NCI-H2196 treated with DMSO at 0.1 percent for 48 hours (cell line): ENCODE measurements around the gene TSPAN4.

ENCODE experiments used
- DNase-seq: peaks from one replicate; lab custom pipeline; 2025; ENCODE audit not compliant: unreplicated experiment; lab: John Stamatoyannopoulos, UW

Gene TSPAN4

GRCh38 chr11:863023-863909 is 20.6 kb downstream of the TSPAN4 start:
- DNase-seq: no peak

- no peak for DNase-seq
Measured at GRCh38 chr11:863910-864827, 21.5 kb downstream of the TSPAN4 start.

GRCh38 chr11:864898-865297 is 22.2 kb downstream of the TSPAN4 start:
- DNase-seq: no peak

GRCh38 chr11:865462-866430 is 23.1 kb downstream of the TSPAN4 start:
- no peak for DNase-seq

GRCh38 chr11:866481-866880 is 23.8 kb downstream of the TSPAN4 start:
- DNase-seq: no peak

- no peak for DNase-seq
Measured at GRCh38 chr11:867856-868358, 25.3 kb downstream of the TSPAN4 start.

GRCh38 chr11:868394-868793 is 25.7 kb downstream of the TSPAN4 start:
- no peak for DNase-seq

GRCh38 chr11:868802-869201 is 26.1 kb downstream of the TSPAN4 start:
- DNase-seq: no peak

- DNase-seq: no peak
Measured at GRCh38 chr11:869399-870126, 26.9 kb downstream of the TSPAN4 start.

GRCh38 chr11:870127-870413 is 27.4 kb downstream of the TSPAN4 start:
- no peak for DNase-seq

- DNase-seq: no peak
Measured at GRCh38 chr11:870418-870817, 27.8 kb downstream of the TSPAN4 start.

GRCh38 chr11:871472-871871 is 28.8 kb downstream of the TSPAN4 start:
- DNase-seq: no peak

GRCh38 chr11:872799-873198 is 30.1 kb downstream of the TSPAN4 start:
- DNase-seq: no peak

GRCh38 chr11:873706-874105 is 31.1 kb downstream of the TSPAN4 start:
- DNase-seq: no peak

- no peak for DNase-seq
Measured at GRCh38 chr11:875203-875602, 32.6 kb downstream of the TSPAN4 start.

- DNase-seq: no peak
Measured at GRCh38 chr11:875769-876301, 33.2 kb downstream of the TSPAN4 start.

- DNase-seq: peak; percentile 63
Measured at GRCh38 chr11:876545-876944, 33.9 kb downstream of the TSPAN4 start.

- DNase-seq: no peak
Measured at GRCh38 chr11:877565-877964, 34.9 kb downstream of the TSPAN4 start.

- no peak for DNase-seq
Measured at GRCh38 chr11:880447-880846, 37.8 kb downstream of the TSPAN4 start.

GRCh38 chr11:882596-882995 is 39.9 kb downstream of the TSPAN4 start:
- DNase-seq: no peak
